Measurements from ENCODE around the gene PTRH1. TPM values are rescaled to one million over a fixed set of nuclear protein-coding genes. Genes with fewer than 3 reads are reported as not detected.
"Not testable (repeated sequence)": the region's sequence is repeated elsewhere in the genome, so short reads cannot be mapped to it uniquely, and the experiment has no call there.

The PTRH1 gene
- total and polyA plus RNA-seq, 9 donors: 1.0 to 27.7 (median 11.1) TPM

DNA sequence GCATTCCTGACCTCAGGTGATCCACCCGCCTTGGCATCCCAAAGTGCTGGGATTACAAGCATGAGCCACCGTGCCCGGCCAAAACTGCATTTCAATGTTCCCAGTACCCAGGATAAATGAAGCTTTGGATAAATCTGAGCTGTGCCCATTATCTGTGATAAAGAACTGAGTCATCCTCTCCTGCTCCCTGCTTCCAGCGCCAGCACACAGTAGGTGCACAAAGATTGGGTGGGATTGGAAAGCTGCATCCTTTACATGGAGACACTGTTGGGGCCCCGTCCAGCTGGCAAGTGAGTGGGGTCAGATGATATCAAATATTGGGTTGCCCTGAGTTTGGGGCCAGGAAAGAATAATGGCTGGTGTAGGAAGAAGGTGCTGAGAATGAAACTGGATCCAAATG, 45.6 kb upstream of the PTRH1 start:
- no peaks in the 10 kb centered on the region for H3K27me3 ChIP-seq
- no peaks in the 10 kb centered on the region for H3K36me3 ChIP-seq
- no peak overlapping the region for H3K4me3 ChIP-seq
- no peaks in the 10 kb centered on the region for H3K9me3 ChIP-seq
- H3K27ac ChIP-seq: no peak overlapping the region
- no peaks in the 10 kb centered on the region for H3K4me1 ChIP-seq (ENCODE audit: insufficient read depth)
- WGBS, 3 donors: 84 to 93% (median 88%) methylated on average over 5 of the region's 5 CpGs
- intact Hi-C loops (cut with DNase I): no loop called here
- no peak for DNase-seq
- TF ChIP-seq, protein P1, sequence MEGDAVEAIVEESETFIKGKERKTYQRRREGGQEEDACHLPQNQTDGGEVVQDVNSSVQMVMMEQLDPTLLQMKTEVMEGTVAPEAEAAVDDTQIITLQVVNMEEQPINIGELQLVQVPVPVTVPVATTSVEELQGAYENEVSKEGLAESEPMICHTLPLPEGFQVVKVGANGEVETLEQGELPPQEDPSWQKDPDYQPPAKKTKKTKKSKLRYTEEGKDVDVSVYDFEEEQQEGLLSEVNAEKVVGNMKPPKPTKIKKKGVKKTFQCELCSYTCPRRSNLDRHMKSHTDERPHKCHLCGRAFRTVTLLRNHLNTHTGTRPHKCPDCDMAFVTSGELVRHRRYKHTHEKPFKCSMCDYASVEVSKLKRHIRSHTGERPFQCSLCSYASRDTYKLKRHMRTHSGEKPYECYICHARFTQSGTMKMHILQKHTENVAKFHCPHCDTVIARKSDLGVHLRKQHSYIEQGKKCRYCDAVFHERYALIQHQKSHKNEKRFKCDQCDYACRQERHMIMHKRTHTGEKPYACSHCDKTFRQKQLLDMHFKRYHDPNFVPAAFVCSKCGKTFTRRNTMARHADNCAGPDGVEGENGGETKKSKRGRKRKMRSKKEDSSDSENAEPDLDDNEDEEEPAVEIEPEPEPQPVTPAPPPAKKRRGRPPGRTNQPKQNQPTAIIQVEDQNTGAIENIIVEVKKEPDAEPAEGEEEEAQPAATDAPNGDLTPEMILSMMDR (IDR thresholded peaks at IDR 0.05): no peak
- TF ChIP-seq EP300 (IDR thresholded peaks at IDR 0.05) (no peak), POLR2A (IDR thresholded peaks at IDR 0.05) (no peak)

DNA sequence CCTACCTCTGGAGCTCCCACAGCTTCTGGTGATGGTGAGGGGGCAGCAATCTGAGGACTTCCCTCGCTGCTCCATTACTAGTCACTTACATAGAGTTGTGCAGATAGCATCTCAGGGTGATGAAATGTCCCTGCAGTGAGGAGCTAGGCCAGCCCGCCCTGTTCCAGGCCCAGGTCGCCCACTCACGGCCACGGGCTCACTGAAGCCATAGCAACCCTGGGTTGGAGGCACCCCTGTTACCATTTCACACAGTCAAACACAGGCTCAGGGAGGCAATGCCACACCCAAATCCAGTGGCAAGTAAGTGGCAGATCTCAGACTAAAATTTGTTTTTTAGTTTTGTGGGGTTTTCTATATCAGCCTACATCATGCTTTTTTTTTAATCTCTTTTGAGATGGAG, 43.4 kb upstream of the PTRH1 start:
- no peaks in the 10 kb centered on the region for H3K36me3 ChIP-seq
- H3K27me3 ChIP-seq: no peaks in the 10 kb centered on the region
- H3K27ac ChIP-seq: no peak overlapping the region
- no peak for TF ChIP-seq EP300 (IDR thresholded peaks at IDR 0.05)
- TF ChIP-seq, protein P1 (IDR thresholded peaks at IDR 0.05): no peak
- no peak for TF ChIP-seq POLR2A (IDR thresholded peaks at IDR 0.05)
- H3K9me3 ChIP-seq: no peaks in the 10 kb centered on the region
- intact Hi-C loops (cut with DNase I): no loop called here
- H3K4me1 ChIP-seq (ENCODE audit: insufficient read depth): no peaks in the 10 kb centered on the region
- WGBS, 3 donors: 81 to 92% (median 89%) methylated on average over 5 of the region's 5 CpGs
- DNase-seq: no peak
- no peak overlapping the region for H3K4me3 ChIP-seq

DNA sequence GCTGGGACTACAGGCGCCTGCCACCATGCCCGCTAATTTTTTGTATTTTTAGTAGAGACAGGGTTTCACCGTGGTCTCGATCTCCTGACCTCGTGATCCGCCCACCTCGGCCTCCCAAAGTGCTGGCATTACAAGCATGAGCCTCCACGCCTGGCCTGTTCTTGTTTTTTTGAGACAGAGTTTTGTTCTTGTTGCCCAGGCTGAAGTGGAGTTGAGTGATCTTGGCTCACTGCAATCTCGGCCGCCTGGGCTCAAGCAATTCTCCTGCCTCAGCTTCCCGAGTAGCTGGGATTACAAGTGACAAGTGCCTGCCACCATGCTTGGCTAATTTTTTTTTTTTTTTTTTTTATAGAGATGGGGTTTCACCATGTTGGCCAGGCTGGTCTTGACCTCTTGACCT, 41.3 kb upstream of the PTRH1 start:
- H3K36me3 ChIP-seq; H3K4me1 ChIP-seq (ENCODE audit: insufficient read depth); intact Hi-C loops (cut with DNase I); H3K4me3 ChIP-seq; H3K27me3 ChIP-seq; DNase-seq; H3K27ac ChIP-seq; H3K9me3 ChIP-seq: not testable (repeated sequence)
- 76 to 87% (median 82%) methylated on average over 11 of the region's 11 CpGs for WGBS, 3 donors

DNA sequence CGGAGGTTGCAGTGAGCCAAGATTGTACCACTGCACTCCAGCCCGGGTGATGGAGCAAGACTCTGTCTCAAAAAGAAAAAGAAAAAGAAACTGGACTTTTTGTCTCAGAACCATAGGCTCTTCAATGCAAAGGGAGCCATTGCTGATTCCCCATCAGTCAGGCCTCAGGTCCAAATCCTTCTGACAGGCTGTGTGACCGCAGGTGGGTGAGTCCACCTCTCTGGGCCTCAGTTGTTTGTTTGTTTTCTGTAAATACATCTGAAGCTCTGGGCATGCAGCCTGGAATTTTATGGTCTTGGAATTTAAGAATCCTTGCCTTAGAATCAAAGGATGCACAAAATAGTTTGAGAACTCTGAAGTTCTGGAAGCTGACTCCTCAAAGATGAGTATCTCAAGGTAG, 40.8 kb upstream of the PTRH1 start:
- WGBS, 3 donors: 82 to 92% (median 87%) methylated on average over 3 of the region's 3 CpGs
- H3K9me3 ChIP-seq: no peaks in the 10 kb centered on the region
- no peaks in the 10 kb centered on the region for H3K36me3 ChIP-seq
- no peaks in the 10 kb centered on the region for H3K4me1 ChIP-seq (ENCODE audit: insufficient read depth)
- H3K4me3 ChIP-seq: no peak overlapping the region
- no peak for DNase-seq
- no peak for TF ChIP-seq EP300 (IDR thresholded peaks at IDR 0.05)
- TF ChIP-seq POLR2A (IDR thresholded peaks at IDR 0.05): no peak
- TF ChIP-seq, protein P1 (IDR thresholded peaks at IDR 0.05): no peak
- no peak overlapping the region for H3K27ac ChIP-seq
- no peaks in the 10 kb centered on the region for H3K27me3 ChIP-seq
- intact Hi-C loops (cut with DNase I): no loop called here

DNA sequence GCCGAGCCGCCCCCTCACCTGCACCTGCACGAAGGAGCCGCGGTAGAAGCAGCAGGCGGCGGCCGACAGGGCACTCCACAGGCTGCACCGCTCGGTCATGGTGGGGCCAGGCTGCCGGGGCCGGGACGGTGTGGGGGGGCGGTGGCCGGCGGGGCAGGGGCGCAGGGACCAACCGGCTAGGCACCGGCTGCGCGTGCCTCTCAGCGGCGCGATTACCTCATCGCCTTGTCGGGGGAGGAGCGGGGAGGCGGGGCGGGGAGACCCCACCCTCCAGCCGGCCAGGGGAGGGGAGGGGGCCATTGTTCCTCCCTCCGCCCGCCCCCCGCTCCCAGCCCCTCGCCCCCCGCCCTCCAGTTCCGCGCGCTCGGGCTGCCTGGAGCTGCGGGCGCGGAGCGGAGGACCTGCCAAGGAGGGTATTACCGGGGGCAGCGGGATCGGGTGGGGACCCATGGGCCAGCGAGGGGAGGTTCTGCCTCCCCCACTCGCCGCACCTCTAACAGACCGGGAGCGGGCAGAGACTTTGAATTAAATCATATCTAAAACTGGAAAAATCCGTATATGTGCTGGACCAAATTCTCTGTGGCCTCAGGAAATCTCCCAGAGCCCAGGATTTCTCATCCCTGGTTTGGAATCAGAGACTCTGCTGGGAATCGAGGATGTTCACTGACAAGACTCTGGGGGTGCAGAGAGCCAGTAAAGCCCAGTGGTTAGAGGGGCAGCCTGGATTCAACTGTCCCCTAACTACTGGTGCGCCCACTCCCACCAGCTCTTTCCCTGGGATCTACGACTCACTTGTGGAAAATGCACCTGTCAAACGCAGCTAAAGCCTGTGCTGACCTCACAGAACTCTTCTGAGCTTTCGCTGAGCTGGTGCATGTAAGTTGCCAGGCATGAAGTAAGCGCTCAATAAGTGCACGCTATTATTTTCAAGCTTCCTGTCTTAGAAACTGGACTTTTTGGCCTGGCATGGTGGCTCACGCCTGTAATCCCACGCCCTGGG, 39.9 kb upstream of the PTRH1 start:
- no peaks in the 10 kb centered on the region for H3K27me3 ChIP-seq
- H3K4me1 ChIP-seq (ENCODE audit: insufficient read depth): no peaks in the 10 kb centered on the region
- intact Hi-C loops (cut with DNase I): no loop called here
- no peak for TF ChIP-seq POLR2A (IDR thresholded peaks at IDR 0.05)
- no peaks in the 10 kb centered on the region for H3K36me3 ChIP-seq
- H3K9me3 ChIP-seq: no peaks in the 10 kb centered on the region
- DNase-seq: no peak
- WGBS, 3 donors: 13 to 39% (median 30%) methylated on average over 22 to 60 of the region's 61 CpGs
- no peak overlapping the region for H3K4me3 ChIP-seq
- H3K27ac ChIP-seq: no peak overlapping the region
